SK-N-SH (cell line): Measurements from ENCODE around the gene RAE1. TPM values are rescaled to one million over a fixed set of nuclear protein-coding genes. Genes with fewer than 3 reads are reported as not detected.

Experiments
- CTCF ChIA-PET: fragments of 300-600, 350-600 bp; formaldehyde crosslinking; extraction: SDS; loops from one replicate; lab custom pipeline; 2021; lab: Yijun Ruan, JAX
- POLR2A ChIA-PET: fragments of 350-600 bp; sonication (Branson Sonifier 250); formaldehyde crosslinking; extraction: SDS; loops from one replicate; lab custom pipeline; 2020; ENCODE audit warnings: antibody characterized with exemption, inconsistent platforms; lab: Yijun Ruan, JAX
- DNase-seq: peaks from one replicate; pipeline ENCODE4 v3.0.0; 2012
- H2AFZ ChIP-seq: fragments of 200-600 bp; sonication (generic); 2 replicates; pipeline ENCODE4 v1.8.1; 2016; ENCODE audit warnings: antibody characterized with exemption, mild to moderate bottlenecking, low read depth
- H3F3A ChIP-seq: fragments of 200-600 bp; sonication (generic); replicated peaks from 2 replicates; pipeline ENCODE3; 2016; ENCODE audit warnings: antibody characterized with exemption, mild to moderate bottlenecking; ENCODE audit not compliant: insufficient read depth
- H3K27ac ChIP-seq, 2 experiments: fragments of 200-500 bp in 1 of 2; fragments of 200-600 bp in 1 of 2; sonication (Bioruptor generic) in 1 of 2; sonication (generic), shearing (Covaris generic) in 1 of 2; 2 replicates each; pipeline versions ENCODE4 v1.5.1 to v1.6.1; 2014 to 2016; ENCODE audit warnings: low read depth in 2 of 2, inconsistent platforms in 1 of 2, low read length in 1 of 2, mild to moderate bottlenecking in 1 of 2, mixed read lengths in 1 of 2
- H3K27me3 ChIP-seq: fragments of 200-600 bp; sonication (generic), shearing (Covaris generic); 2 replicates; pipeline ENCODE4 v1.6.1; 2016; ENCODE audit warnings: mixed run types; ENCODE audit not compliant: insufficient read depth
- H3K36me3 ChIP-seq, 2 experiments: fragments of 200-500 bp in 1 of 2; fragments of 200-600 bp in 1 of 2; sonication (Bioruptor generic) in 1 of 2; sonication (generic) in 1 of 2; replicated peaks in 1 of 2; 2 replicates each; pipeline versions ENCODE3 to v1.5.1; 2014 to 2016; ENCODE audit warnings: low read length in 1 of 2, mild to moderate bottlenecking in 1 of 2; ENCODE audit not compliant: insufficient read depth in 2 of 2, control insufficient read depth in 1 of 2
- H3K4me1 ChIP-seq, 2 experiments: fragments of 200-500 bp in 1 of 2; fragments of 200-600 bp in 1 of 2; sonication (Bioruptor generic) in 1 of 2; sonication (generic), shearing (Covaris generic) in 1 of 2; 2 replicates each; pipeline versions ENCODE4 v1.5.1 to v1.6.1; 2014 to 2016; ENCODE audit warnings: low read depth in 1 of 2, low read length in 1 of 2, mixed run types in 1 of 2; ENCODE audit not compliant: insufficient read depth in 2 of 2, control insufficient read depth in 1 of 2
- H3K4me2 ChIP-seq: fragments of 200-600 bp; sonication (generic), shearing (Covaris generic); 2 replicates; pipeline ENCODE4 v1.6.1; 2017; ENCODE audit warnings: mixed run types
- H3K4me3 ChIP-seq, 2 experiments: fragments of 200-500 bp in 1 of 2; fragments of 200-600 bp in 1 of 2; sonication (Bioruptor generic) in 1 of 2; sonication (generic), shearing (Covaris generic) in 1 of 2; 2 replicates each; pipeline versions ENCODE4 v1.5.1 to v1.8.1; 2014 to 2016; ENCODE audit warnings: low read depth in 2 of 2, inconsistent platforms in 1 of 2, low read length in 1 of 2, mild to moderate bottlenecking in 1 of 2, mixed read lengths in 1 of 2, moderate library complexity in 1 of 2
- H3K79me2 ChIP-seq: fragments of 200-600 bp; sonication (generic); 2 replicates; pipeline ENCODE4 v1.8.1; 2017; ENCODE audit warnings: mild to moderate bottlenecking; ENCODE audit not compliant: insufficient read depth
- H3K9ac ChIP-seq: fragments of 200-600 bp; sonication (generic); 2 replicates; pipeline ENCODE4 v1.6.1; 2017; ENCODE audit warnings: mixed run types
- H3K9me2 ChIP-seq: fragments of 200-600 bp; sonication (generic); 2 replicates; pipeline ENCODE4 v1.6.1; 2017; ENCODE audit warnings: mixed run types
- H3K9me3 ChIP-seq: fragments of 200-600 bp; sonication (generic); 2 replicates; pipeline ENCODE4 v1.6.1; 2017; ENCODE audit warnings: mixed run types, mild to moderate bottlenecking, moderate library complexity
- H4K20me1 ChIP-seq: fragments of 200-600 bp; sonication (generic); 2 replicates; pipeline ENCODE4 v1.6.1; 2017; ENCODE audit warnings: mild to moderate bottlenecking, mixed run types; ENCODE audit not compliant: insufficient read depth
- CTCF ChIP-seq: fragments of 200-600 bp; sonication (generic); IDR thresholded peaks from 2 replicates; pipeline ENCODE4 v1.6.1; 2017; ENCODE audit warnings: antibody characterized with exemption, mild to moderate bottlenecking, moderate library complexity
- ELF1 ChIP-seq: IDR thresholded peaks from 2 replicates; pipeline ENCODE4 v1.4.0; 2012
- EZH2phosphoT487 ChIP-seq: fragments of 200-600 bp; sonication (generic); IDR thresholded peaks from 2 replicates; pipeline ENCODE4 v1.6.1; 2017; ENCODE audit warnings: low read depth, mixed run types, mild to moderate bottlenecking, antibody characterized with exemption, moderate library complexity, borderline replicate concordance
- FOSL2 ChIP-seq: IDR thresholded peaks from 2 replicates; pipeline ENCODE4 v1.4.0; 2012; ENCODE audit warnings: low read depth, mild to moderate bottlenecking, moderate library complexity, borderline replicate concordance
- FOXM1 ChIP-seq: IDR thresholded peaks from 2 replicates; pipeline ENCODE4 v1.4.0; 2012; ENCODE audit warnings: low read depth, mild to moderate bottlenecking
- MAX ChIP-seq: IDR thresholded peaks from 2 replicates; pipeline ENCODE4 v1.4.0; 2012; ENCODE audit warnings: low read depth
- MEF2A ChIP-seq: IDR thresholded peaks from 2 replicates; pipeline ENCODE4 v1.4.0; 2012; ENCODE audit warnings: low read depth, borderline replicate concordance
- PBX3 ChIP-seq: IDR thresholded peaks from 2 replicates; pipeline ENCODE4; 2012
- RAD21 ChIP-seq: IDR thresholded peaks from 2 replicates; pipeline ENCODE4 v1.6.1; 2012; ENCODE audit warnings: mild to moderate bottlenecking, low read length
- RFX5 ChIP-seq: IDR thresholded peaks from 2 replicates; pipeline ENCODE4 v1.6.1; 2012; ENCODE audit warnings: mild to moderate bottlenecking, improper control_type of control experiment, low read length
- RXRA ChIP-seq: IDR thresholded peaks from 2 replicates; pipeline ENCODE4 v1.4.0; 2012; ENCODE audit warnings: low read depth, mild to moderate bottlenecking, borderline replicate concordance
- SIN3A ChIP-seq: IDR thresholded peaks from 2 replicates; pipeline ENCODE4 v1.6.1; 2012; ENCODE audit warnings: low read depth, mild to moderate bottlenecking, low read length, moderate library complexity, borderline replicate concordance
- TAF1 ChIP-seq: IDR thresholded peaks from 2 replicates; pipeline ENCODE4 v1.6.1; 2012; ENCODE audit warnings: low read depth, mild to moderate bottlenecking, low read length, moderate library complexity, borderline replicate concordance
- TCF12 ChIP-seq: IDR thresholded peaks from 2 replicates; pipeline ENCODE4 v1.4.0; 2012
- TEAD4 ChIP-seq: IDR thresholded peaks from 2 replicates; pipeline ENCODE4 v1.4.0; 2012; ENCODE audit warnings: mild to moderate bottlenecking, borderline replicate concordance; ENCODE audit not compliant: insufficient read depth
- YY1 ChIP-seq: IDR thresholded peaks from 2 replicates; pipeline ENCODE4 v1.4.0; 2012; ENCODE audit warnings: low read depth, mild to moderate bottlenecking
- ZBTB33 ChIP-seq: IDR thresholded peaks from 2 replicates; pipeline ENCODE4 v1.4.0; 2012; ENCODE audit warnings: low read depth, borderline replicate concordance
- WGBS: methylation state at CpG from one replicate; pipeline ENCODE4 v1.1.6; 2017; ENCODE audit warnings: low lambda C conversion rate; 5-methylcytosine and 5-hydroxymethylcytosine counted together
- polyA plus RNA-seq, 3 experiments: library from polyadenylated mRNA; depleted of rRNA; stranded (reverse); fragments of >200 nt; gene quantifications; 2 replicates each; pipeline ENCODE4 v1.2.3, GENCODE V29; 2012

The RAE1 gene
- polyA plus RNA-seq, 1 of the 3 experiments (the other 2 are of a cell fraction) = 82.4 TPM

GRCh38 chr20:57407541-57407956, 56.5 kb downstream of the RAE1 start:
- Histone ChIP-seq H3K27ac (no peak overlapping the region), H3K4me2 (no peak overlapping the region), H4K20me1 (no peaks in the 10 kb centered on the region), H2AFZ (no peak overlapping the region), H3K79me2 (no peaks in the 10 kb centered on the region), H3K9me3 (no peaks in the 10 kb centered on the region), H3K4me3 (no peak overlapping the region), H3K4me1 (peaks cover 0 to 22% of the 10 kb centered on the region in 2 experiments; a peak in 1 of 4 replicates), H3K9ac (no peak overlapping the region), H3K9me2 (no peaks in the 10 kb centered on the region), H3F3A (no peaks in the 10 kb centered on the region), H3K27me3 (no peaks in the 10 kb centered on the region), H3K36me3 (peaks cover 0 to 33% of the 10 kb centered on the region in 2 experiments)
- no peak for TF ChIP-seq TEAD4
- no peak for TF ChIP-seq ZBTB33
- no peak for TF ChIP-seq FOXM1
- no peak for TF ChIP-seq TAF1
- no peak for TF ChIP-seq RXRA
- TF ChIP-seq RFX5 = no peak
- TF ChIP-seq MEF2A = no peak
- TF ChIP-seq FOSL2 = no peak
- TF ChIP-seq RAD21 = no peak
- TF ChIP-seq EZH2phosphoT487 = no peak
- TF ChIP-seq MAX = no peak
- no peak for TF ChIP-seq SIN3A
- no peak for TF ChIP-seq ELF1
- TF ChIP-seq CTCF = no peak
- TF ChIP-seq TCF12 = no peak
- TF ChIP-seq PBX3 = no peak
- TF ChIP-seq YY1 = no peak
- WGBS = 98% methylated on average over 22 of the region's 29 CpGs
- no peak for DNase-seq
- ChIA-PET CTCF (interaction anchor here (1.0 to 1.5 kb wide), 2 partner anchors 31 to 802 kb away, joined by 3 read pairs; no protein-coding TSS in a partner anchor), POLR2A (no interaction called here)
